GM12878 (cell line): ENCODE data around the gene FRAS1. TPM values are rescaled to one million over a fixed set of nuclear protein-coding genes. Genes with fewer than 3 reads are reported as not detected.

ENCODE experiments used
- ATAC-seq: fragments of 200-7000 bp; cut with Tn5 transposase; 3 replicates; pipeline ENCODE4 v1.9.1; 2020; ENCODE audit warnings: mild to moderate bottlenecking, moderate library complexity
- BruUV-seq: library from RNA; stranded (reverse); fragments of 400-500 nt; replicated peaks from 2 replicates; lab custom pipeline; 2021; lab: Mats Ljungman, UMichigan
- CTCF ChIA-PET: fragments of 300-600 bp; sonication (Branson Sonifier 250); formaldehyde crosslinking; extraction: SDS; loops from one replicate; lab custom pipeline; 2021; ENCODE audit warnings: inconsistent platforms; lab: Yijun Ruan, JAX
- POLR2A ChIA-PET: fragments of 350-600 bp; formaldehyde crosslinking; extraction: SDS; loops from one replicate; lab custom pipeline; 2021; ENCODE audit warnings: inconsistent platforms; lab: Charles Lee
- RAD21 ChIA-PET: fragments of 300-600 bp; sonication (Branson Sonifier 250); formaldehyde crosslinking; loops from one replicate; lab custom pipeline; 2023; ENCODE audit warnings: antibody characterized with exemption; ENCODE audit not compliant: unreplicated experiment; lab: Charles Lee
- SMC1A ChIA-PET: fragments of 300-600 bp; sonication (Branson Sonifier 250); formaldehyde crosslinking; loops from one replicate; lab custom pipeline; 2023; ENCODE audit not compliant: unreplicated experiment, uncharacterized antibody; lab: Charles Lee
- DNase-seq: peaks from one replicate; pipeline ENCODE4 v3.0.0-alpha.2; 2011; ENCODE audit warnings: low read depth, low spot score
- FAIRE-seq: peaks from 3 replicates; lab custom pipeline; 2011; peaks lifted over from hg19 to GRCh38; lab: Jason Lieb, UNC
- H2AFZ ChIP-seq: 2 replicates; pipeline ENCODE4 v1.6.0; 2011; ENCODE audit warnings: low read depth, low read length, control low read depth; ENCODE audit not compliant: control insufficient read depth
- H3K27ac ChIP-seq: 2 replicates; pipeline ENCODE4 v1.5.1; 2011; ENCODE audit warnings: control low read depth; ENCODE audit not compliant: control insufficient read depth, insufficient read depth
- H3K27me3 ChIP-seq, 2 experiments: replicated peaks in 1 of 2; 2 replicates each; pipeline versions ENCODE4 v1.6.0 to v1.6.1; 2011; ENCODE audit warnings: low read length in 1 of 2; ENCODE audit not compliant: control insufficient read depth in 2 of 2, insufficient read depth in 2 of 2
- H3K36me3 ChIP-seq, 2 experiments: 2 replicates each; pipeline ENCODE4 v1.5.1; 2011; ENCODE audit warnings: low read length in 1 of 2; ENCODE audit not compliant: control insufficient read depth in 2 of 2, insufficient read depth in 2 of 2
- H3K4me1 ChIP-seq: 2 replicates; pipeline ENCODE4 v1.6.1; 2011; ENCODE audit warnings: mild to moderate bottlenecking, low read length, moderate library complexity, mixed read lengths; ENCODE audit not compliant: control insufficient read depth, insufficient read depth
- H3K4me2 ChIP-seq: 2 replicates; pipeline ENCODE4 v1.6.0; 2011; ENCODE audit warnings: control low read depth; ENCODE audit not compliant: control insufficient read depth, insufficient read depth
- H3K4me3 ChIP-seq: fragments of 200-600 bp; sonication (generic); 2 replicates; pipeline ENCODE4 v1.5.1; 2016
- H3K79me2 ChIP-seq: 2 replicates; pipeline ENCODE4 v1.6.0; 2011; ENCODE audit warnings: low read length; ENCODE audit not compliant: control insufficient read depth, insufficient read depth
- H3K9ac ChIP-seq: 2 replicates; pipeline ENCODE4 v1.8.0; 2011; ENCODE audit warnings: low read length, control low read depth, mixed read lengths; ENCODE audit not compliant: control insufficient read depth, insufficient read depth
- H3K9me3 ChIP-seq: replicated peaks from 3 replicates; pipeline ENCODE4 v1.5.1; 2011; ENCODE audit warnings: mild to moderate bottlenecking, low read length; ENCODE audit not compliant: control insufficient read depth, insufficient read depth
- H4K20me1 ChIP-seq: 2 replicates; pipeline ENCODE4 v1.6.0; 2011; ENCODE audit not compliant: control insufficient read depth, insufficient read depth
- BMI1 ChIP-seq: fragments of 450-650 bp; IDR thresholded peaks from 2 replicates; pipeline ENCODE4 v1.6.1; 2016; ENCODE audit warnings: mild to moderate bottlenecking, moderate library complexity, borderline replicate concordance
- CBFB ChIP-seq: IDR thresholded peaks from 2 replicates; pipeline ENCODE4 v1.6.1; 2016; ENCODE audit warnings: antibody characterized with exemption, low read depth
- GATAD2B ChIP-seq: fragments of 450-650 bp; conservative IDR thresholded peaks from 2 replicates; pipeline ENCODE4 v1.6.1; 2017; ENCODE audit warnings: low read depth, mild to moderate bottlenecking, moderate library complexity
- IKZF1 ChIP-seq: fragments of 450-650 bp; conservative IDR thresholded peaks from 2 replicates; pipeline ENCODE4 v1.6.1; 2017; ENCODE audit warnings: antibody characterized with exemption, mild to moderate bottlenecking
- KDM1A ChIP-seq: fragments of 200-600 bp; sonication (generic); IDR thresholded peaks from 2 replicates; pipeline ENCODE4 v1.6.1; 2016; ENCODE audit warnings: borderline replicate concordance
- NBN ChIP-seq: fragments of 450-650 bp; IDR thresholded peaks from 2 replicates; pipeline ENCODE4 v1.6.1; 2016
- PAX5 ChIP-seq: IDR thresholded peaks from 2 replicates; pipeline ENCODE4 v1.6.1; 2011; ENCODE audit warnings: low read depth, low read length, borderline replicate concordance
- RAD51 ChIP-seq: fragments of 450-650 bp; IDR thresholded peaks from 2 replicates; pipeline ENCODE4 v1.6.1; 2016; ENCODE audit warnings: moderate library complexity, mild to moderate bottlenecking, inconsistent platforms
- TCF7 ChIP-seq: IDR thresholded peaks from 2 replicates; pipeline ENCODE4 v1.6.1; 2014; ENCODE audit warnings: antibody characterized with exemption, borderline replicate concordance
- ZNF274 ChIP-seq: IDR thresholded peaks from one replicate; pipeline ENCODE4 v1.8.0; 2011; ENCODE audit not compliant: insufficient read length, insufficient read depth
- ZZZ3 ChIP-seq: IDR thresholded peaks from 2 replicates; pipeline ENCODE4 v1.6.1; 2011; ENCODE audit warnings: low read depth; ENCODE audit not compliant: control insufficient read depth, insufficient read length
- WGBS: methylation state at CpG from one replicate; pipeline ENCODE4 v1.1.6; 2016; ENCODE audit warnings: low lambda C conversion rate; ENCODE audit not compliant: insufficient replicate concordance, insufficient coverage; ENCODE audit errors: missing lambda C conversion rate; 5-methylcytosine and 5-hydroxymethylcytosine counted together
- in situ Hi-C: fragments of 300-500 bp; cut with MboI; formaldehyde crosslinking; loops from 9 replicates; pipeline ENCODE4 v1.14.3; 2018; ENCODE audit warnings: mixed read lengths
- intact Hi-C: fragments of 100-400 bp; cut with micrococcal nuclease; formaldehyde crosslinking; loops from one replicate; pipeline ENCODE4 v1.14.2; 2022; ENCODE audit not compliant: unreplicated experiment
- polyA plus RNA-seq, 11 experiments: library from polyadenylated mRNA; depleted of rRNA in 4 of 11; unstranded in 6 of 11; stranded (reverse) in 5 of 11; fragments of >200 nt; fragmentation: Nextera tagmentation in 4 of 11; fragmentation: Illumina TruSeq in 1 of 11; extraction: Ambion mirVana in 4 of 11; extraction: Trizol in 1 of 11; gene quantifications; 1 replicate in 1 of 11; 2 replicates in 10 of 11; pipeline versions ENCODE4 v1.2.1 to v1.2.3, GENCODE V29; 2011 to 2016; ENCODE audit warnings: inconsistent platforms in 2 of 11, missing spikeins in 2 of 11, low read depth in 1 of 11
- total RNA-seq, 4 experiments: library from RNA; depleted of rRNA in 3 of 4; stranded (reverse); fragments of >200 nt in 3 of 4; fragmentation: Illumina TruSeq in 1 of 4; extraction: Trizol in 1 of 4; gene quantifications; 2 replicates each; pipeline versions ENCODE4 v1.2.1 to v1.2.3, GENCODE V29; 2013 to 2021
- TF ChIP-seq, protein P1 (sequence below): fragments of 450-650 bp; IDR thresholded peaks from 2 replicates; pipeline ENCODE4 v1.6.1; 2016; ENCODE audit warnings: mild to moderate bottlenecking
- TF ChIP-seq, protein P2 (sequence below): fragments of 450-650 bp; IDR thresholded peaks from 2 replicates; pipeline ENCODE4 v1.6.1; 2016; ENCODE audit warnings: mild to moderate bottlenecking, moderate library complexity, borderline replicate concordance
- TF ChIP-seq, protein P3 (sequence below): fragments of 450-650 bp; formaldehyde crosslinking; IDR thresholded peaks from 2 replicates; pipeline ENCODE4 v1.5.0; 2022; ENCODE audit warnings: mild to moderate bottlenecking, missing genetic modification characterization

FRAS1 gene
- total and polyA plus RNA-seq, 10 of the 15 experiments (the other 5 are each of a cell fraction or from before 2014, with no cell fraction given): 0.08 to 11.7 (median 0.20) TPM

DNA sequence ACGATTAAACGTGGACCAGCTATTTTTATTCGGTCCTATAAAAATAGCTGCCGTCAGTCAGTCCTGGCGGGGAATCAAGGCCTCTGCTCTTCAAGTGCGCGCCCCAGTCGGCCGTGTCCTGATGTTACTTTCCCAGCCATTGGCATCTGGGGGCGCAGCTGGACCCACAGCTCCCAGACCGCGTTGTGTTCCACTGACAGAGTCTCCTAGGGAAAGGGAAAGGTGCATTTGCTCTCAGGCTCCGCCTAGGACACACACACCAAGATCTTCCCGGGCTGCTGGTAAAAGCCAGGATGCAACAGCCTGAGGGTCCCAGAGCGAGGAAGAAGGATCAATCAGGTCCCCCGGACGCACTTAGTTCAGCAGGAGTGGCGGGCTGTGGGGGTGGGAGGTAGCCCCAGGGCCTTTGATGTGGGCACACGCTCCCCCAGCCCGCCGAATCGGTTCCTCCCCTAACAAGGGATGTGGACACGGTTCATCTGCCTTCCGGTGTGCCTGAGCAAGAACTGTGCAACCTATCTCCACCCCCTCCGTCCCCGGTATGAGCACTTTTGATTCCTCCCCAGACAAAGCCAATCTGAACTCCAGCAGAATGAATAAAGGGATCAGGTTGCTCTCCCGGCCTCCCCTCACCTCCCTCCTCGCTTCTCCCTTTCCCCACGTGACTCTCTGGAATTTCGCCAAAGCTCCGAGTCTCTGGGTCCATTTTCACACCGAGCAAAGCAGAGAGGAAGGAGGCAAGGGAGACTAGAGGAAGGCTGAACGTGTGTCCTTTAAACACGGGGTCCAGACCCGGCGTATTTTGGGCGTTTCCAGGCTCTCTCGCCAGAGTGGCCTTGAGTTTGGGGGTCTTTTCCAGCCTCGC is 626 bp upstream of the FRAS1 start:
- Histone ChIP-seq H3K9me3 (no peaks in the 10 kb centered on the region), H3K4me3 (peak overlapping the region; percentile 63), H3K4me2 (peak overlapping the region; percentile 93), H3K79me2 (no peaks in the 10 kb centered on the region), H3K27ac (no peak overlapping the region), H3K36me3 (no peaks in the 10 kb centered on the region), H3K9ac (no peak overlapping the region; the same call in 1 of the 2 replicates), H2AFZ (peak overlapping the region; percentile 20), H3K4me1 (peaks cover 12% of the 10 kb centered on the region; the same call in 1 of the 2 replicates), H4K20me1 (no peaks in the 10 kb centered on the region), H3K27me3 (peaks cover 0 to 35% of the 10 kb centered on the region in 2 experiments; a peak in 3 of 4 replicates)
- DNase-seq: no peak
- BruUV-seq: no TSS peak
- no peak for FAIRE-seq
- intact Hi-C loops: loop anchor here (5.0 to 10.0 kb wide), 4 partner anchors 508 to 806 kb away; no protein-coding TSS in a partner anchor
- ChIA-PET POLR2A (no interaction called here), SMC1A (interaction anchor here (1.0 kb wide), 1 partner anchor 111 kb away, joined by 3 read pairs; no protein-coding TSS in a partner anchor), CTCF (interaction anchor here (0.9 to 1.6 kb wide), 6 partner anchors 12 to 537 kb away, joined by 3 to 5 read pairs (median 3); no protein-coding TSS in a partner anchor), RAD21 (interaction anchor here (0.9 to 2.2 kb wide), 11 partner anchors 62 to 807 kb away, joined by 3 to 6 read pairs (median 4); no protein-coding TSS in a partner anchor)
- in situ Hi-C loops: no loop called here
- WGBS: 10% methylated on average over 38 of the region's 39 CpGs
- ATAC-seq: peak; percentile 82
- TF ChIP-seq ZNF274 (no peak), ZZZ3 (no peak), IKZF1 (peak; percentile 76), PAX5 (peak; percentile 40; the same call in 1 of the 2 replicates), NBN (0 out of 2 replicates have a peak, but pooled peaks have one; percentile 30), TCF7 (peak; percentile 80), RAD51 (peak; percentile 59; the same call in 1 of the 2 replicates), GATAD2B (peak; percentile 65), CBFB (no peak), KDM1A (no peak), BMI1 (no peak)
- TF ChIP-seq, protein P1, sequence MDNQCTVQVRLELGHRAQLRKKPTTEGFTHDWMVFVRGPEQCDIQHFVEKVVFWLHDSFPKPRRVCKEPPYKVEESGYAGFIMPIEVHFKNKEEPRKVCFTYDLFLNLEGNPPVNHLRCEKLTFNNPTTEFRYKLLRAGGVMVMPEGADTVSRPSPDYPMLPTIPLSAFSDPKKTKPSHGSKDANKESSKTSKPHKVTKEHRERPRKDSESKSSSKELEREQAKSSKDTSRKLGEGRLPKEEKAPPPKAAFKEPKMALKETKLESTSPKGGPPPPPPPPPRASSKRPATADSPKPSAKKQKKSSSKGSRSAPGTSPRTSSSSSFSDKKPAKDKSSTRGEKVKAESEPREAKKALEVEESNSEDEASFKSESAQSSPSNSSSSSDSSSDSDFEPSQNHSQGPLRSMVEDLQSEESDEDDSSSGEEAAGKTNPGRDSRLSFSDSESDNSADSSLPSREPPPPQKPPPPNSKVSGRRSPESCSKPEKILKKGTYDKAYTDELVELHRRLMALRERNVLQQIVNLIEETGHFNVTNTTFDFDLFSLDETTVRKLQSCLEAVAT: peak; percentile 52; the same call in 1 of the 2 replicates
- TF ChIP-seq, protein P2, sequence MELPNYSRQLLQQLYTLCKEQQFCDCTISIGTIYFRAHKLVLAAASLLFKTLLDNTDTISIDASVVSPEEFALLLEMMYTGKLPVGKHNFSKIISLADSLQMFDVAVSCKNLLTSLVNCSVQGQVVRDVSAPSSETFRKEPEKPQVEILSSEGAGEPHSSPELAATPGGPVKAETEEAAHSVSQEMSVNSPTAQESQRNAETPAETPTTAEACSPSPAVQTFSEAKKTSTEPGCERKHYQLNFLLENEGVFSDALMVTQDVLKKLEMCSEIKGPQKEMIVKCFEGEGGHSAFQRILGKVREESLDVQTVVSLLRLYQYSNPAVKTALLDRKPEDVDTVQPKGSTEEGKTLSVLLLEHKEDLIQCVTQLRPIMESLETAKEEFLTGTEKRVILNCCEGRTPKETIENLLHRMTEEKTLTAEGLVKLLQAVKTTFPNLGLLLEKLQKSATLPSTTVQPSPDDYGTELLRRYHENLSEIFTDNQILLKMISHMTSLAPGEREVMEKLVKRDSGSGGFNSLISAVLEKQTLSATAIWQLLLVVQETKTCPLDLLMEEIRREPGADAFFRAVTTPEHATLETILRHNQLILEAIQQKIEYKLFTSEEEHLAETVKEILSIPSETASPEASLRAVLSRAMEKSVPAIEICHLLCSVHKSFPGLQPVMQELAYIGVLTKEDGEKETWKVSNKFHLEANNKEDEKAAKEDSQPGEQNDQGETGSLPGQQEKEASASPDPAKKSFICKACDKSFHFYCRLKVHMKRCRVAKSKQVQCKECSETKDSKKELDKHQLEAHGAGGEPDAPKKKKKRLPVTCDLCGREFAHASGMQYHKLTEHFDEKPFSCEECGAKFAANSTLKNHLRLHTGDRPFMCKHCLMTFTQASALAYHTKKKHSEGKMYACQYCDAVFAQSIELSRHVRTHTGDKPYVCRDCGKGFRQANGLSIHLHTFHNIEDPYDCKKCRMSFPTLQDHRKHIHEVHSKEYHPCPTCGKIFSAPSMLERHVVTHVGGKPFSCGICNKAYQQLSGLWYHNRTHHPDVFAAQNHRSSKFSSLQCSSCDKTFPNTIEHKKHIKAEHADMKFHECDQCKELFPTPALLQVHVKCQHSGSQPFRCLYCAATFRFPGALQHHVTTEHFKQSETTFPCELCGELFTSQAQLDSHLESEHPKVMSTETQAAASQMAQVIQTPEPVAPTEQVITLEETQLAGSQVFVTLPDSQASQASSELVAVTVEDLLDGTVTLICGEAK: peak; percentile 80; the same call in 1 of the 2 replicates
- TF ChIP-seq, protein P3, sequence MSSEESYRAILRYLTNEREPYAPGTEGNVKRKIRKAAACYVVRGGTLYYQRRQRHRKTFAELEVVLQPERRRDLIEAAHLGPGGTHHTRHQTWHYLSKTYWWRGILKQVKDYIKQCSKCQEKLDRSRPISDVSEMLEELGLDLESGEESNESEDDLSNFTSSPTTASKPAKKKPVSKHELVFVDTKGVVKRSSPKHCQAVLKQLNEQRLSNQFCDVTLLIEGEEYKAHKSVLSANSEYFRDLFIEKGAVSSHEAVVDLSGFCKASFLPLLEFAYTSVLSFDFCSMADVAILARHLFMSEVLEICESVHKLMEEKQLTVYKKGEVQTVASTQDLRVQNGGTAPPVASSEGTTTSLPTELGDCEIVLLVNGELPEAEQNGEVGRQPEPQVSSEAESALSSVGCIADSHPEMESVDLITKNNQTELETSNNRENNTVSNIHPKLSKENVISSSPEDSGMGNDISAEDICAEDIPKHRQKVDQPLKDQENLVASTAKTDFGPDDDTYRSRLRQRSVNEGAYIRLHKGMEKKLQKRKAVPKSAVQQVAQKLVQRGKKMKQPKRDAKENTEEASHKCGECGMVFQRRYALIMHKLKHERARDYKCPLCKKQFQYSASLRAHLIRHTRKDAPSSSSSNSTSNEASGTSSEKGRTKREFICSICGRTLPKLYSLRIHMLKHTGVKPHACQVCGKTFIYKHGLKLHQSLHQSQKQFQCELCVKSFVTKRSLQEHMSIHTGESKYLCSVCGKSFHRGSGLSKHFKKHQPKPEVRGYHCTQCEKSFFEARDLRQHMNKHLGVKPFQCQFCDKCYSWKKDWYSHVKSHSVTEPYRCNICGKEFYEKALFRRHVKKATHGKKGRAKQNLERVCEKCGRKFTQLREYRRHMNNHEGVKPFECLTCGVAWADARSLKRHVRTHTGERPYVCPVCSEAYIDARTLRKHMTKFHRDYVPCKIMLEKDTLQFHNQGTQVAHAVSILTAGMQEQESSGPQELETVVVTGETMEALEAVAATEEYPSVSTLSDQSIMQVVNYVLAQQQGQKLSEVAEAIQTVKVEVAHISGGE (CRISPR knock-in tag): peak; percentile 48
